Bronchial smooth muscle cell (primary cell): ENCODE results near the gene RAB7A. TPM values are rescaled to one million over a fixed set of nuclear protein-coding genes. Genes with fewer than 3 reads are reported as not detected.

Experiments used
- total RNA-seq: library from RNA; depleted of rRNA; stranded (reverse); fragments of >200 nt; gene quantifications from 2 replicates; pipeline ENCODE4 v1.2.1, GENCODE V29; 2014

Gene RAB7A
- total RNA-seq: 51.7 and 57.2 TPM in 2 replicates

GRCh38 chr3:128726023-128727016, at the start of gene RAB7A:
Gene RAB7A, plus strand, starts transcription at chr3:128726183. Its CDS starts 69,185 bp downstream, at chr3:128795368.

Other genes with a start within 250 kb of the RAB7A start
- 4.7 and 7.6 TPM in 2 replicates for gene GATA2, start 233.0 kb upstream of the RAB7A start, total RNA-seq
- gene RPN1, start 75.4 kb upstream of the RAB7A start, total RNA-seq: 358 and 389 TPM in 2 replicates
- 30.7 and 36.7 TPM in 2 replicates for gene ACAD9, start 153.4 kb downstream of the RAB7A start, total RNA-seq